ENCODE results near the gene MCEE. TPM values are rescaled to one million over a fixed set of nuclear protein-coding genes. Genes with fewer than 3 reads are reported as not detected.
A peak's percentile ranks its signal among the peaks of the same experiment; 100 is the strongest.
"Not testable (repeated sequence)": the region's sequence is repeated elsewhere in the genome, so short reads cannot be mapped to it uniquely, and the experiment has no call there.

Gene MCEE
- total RNA-seq, 4 donors from 2014 or later: 15.7 to 24.2 (median 18.3) TPM

DNA sequence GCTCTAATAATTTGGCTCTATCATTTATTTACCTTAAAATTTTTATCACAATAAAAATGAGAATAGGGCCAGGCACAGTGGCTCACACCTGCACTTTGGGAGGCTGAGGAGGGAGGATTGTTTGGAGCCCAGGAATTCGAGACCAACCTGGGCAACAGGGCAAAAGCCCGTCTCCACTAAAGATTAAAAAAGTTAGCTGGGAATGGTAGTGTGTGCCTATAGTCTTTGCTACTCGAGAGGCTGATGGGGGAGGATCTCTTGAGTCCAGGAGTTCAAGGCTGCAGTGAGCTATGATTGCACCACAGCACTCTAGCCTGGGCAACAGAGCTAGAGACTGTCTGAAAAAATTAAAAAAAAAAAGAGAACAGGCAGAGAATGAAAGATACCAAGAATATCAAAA lies 6.1 kb upstream of the MCEE start:
- no peaks in the 10 kb centered on the region for H3K27me3 ChIP-seq
- DNase-seq: no peak
- intact Hi-C loops (cut with DNase I): no loop called here
- TF ChIP-seq, protein P1, sequence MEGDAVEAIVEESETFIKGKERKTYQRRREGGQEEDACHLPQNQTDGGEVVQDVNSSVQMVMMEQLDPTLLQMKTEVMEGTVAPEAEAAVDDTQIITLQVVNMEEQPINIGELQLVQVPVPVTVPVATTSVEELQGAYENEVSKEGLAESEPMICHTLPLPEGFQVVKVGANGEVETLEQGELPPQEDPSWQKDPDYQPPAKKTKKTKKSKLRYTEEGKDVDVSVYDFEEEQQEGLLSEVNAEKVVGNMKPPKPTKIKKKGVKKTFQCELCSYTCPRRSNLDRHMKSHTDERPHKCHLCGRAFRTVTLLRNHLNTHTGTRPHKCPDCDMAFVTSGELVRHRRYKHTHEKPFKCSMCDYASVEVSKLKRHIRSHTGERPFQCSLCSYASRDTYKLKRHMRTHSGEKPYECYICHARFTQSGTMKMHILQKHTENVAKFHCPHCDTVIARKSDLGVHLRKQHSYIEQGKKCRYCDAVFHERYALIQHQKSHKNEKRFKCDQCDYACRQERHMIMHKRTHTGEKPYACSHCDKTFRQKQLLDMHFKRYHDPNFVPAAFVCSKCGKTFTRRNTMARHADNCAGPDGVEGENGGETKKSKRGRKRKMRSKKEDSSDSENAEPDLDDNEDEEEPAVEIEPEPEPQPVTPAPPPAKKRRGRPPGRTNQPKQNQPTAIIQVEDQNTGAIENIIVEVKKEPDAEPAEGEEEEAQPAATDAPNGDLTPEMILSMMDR (IDR thresholded peaks at IDR 0.05): no peak
- no peak for TF ChIP-seq POLR2A (IDR thresholded peaks at IDR 0.05)
- H3K4me3 ChIP-seq (replicated peaks in 1 of 3): no peak overlapping the region
- no peaks in the 10 kb centered on the region for H3K9me3 ChIP-seq
- H3K27ac ChIP-seq: no peak overlapping the region
- H3K4me1 ChIP-seq: peaks cover 9 to 12% of the 10 kb centered on the region in 2 donors
- H3K36me3 ChIP-seq: peaks cover 56 to 70% of the 10 kb centered on the region in 2 donors
- 65 to 81% methylated on average over 3 of the region's 3 CpGs for WGBS, 2 donors

DNA sequence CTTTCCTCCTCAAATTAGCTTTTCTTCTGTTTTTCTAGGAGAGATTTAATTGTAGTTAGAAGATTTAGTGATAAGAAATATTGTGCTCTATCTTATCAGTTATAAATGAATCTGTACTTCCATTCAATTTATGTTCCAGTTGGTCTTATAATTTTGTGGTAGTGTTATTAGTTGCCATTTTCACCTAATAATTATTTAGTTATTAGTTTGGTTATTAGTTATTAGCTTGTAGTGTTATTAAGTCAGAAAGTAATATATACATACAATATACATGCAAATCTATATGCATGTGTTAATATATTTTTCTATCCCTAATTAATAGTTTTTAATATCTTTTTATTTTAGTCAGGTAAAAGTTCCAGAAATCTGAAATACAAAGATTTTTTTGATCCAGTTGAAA lies 3.6 kb upstream of the MCEE start:
- no peak overlapping the region for H3K4me3 ChIP-seq (replicated peaks in 1 of 3)
- H3K27ac ChIP-seq: no peak overlapping the region
- DNase-seq: no peak
- H3K27me3 ChIP-seq: no peaks in the 10 kb centered on the region
- H3K9me3 ChIP-seq: no peaks in the 10 kb centered on the region
- H3K36me3 ChIP-seq: peaks cover 34 to 46% of the 10 kb centered on the region in 2 donors
- intact Hi-C loops (cut with DNase I): no loop called here
- peaks cover 12 to 15% of the 10 kb centered on the region in 2 donors for H3K4me1 ChIP-seq
- TF ChIP-seq POLR2A (IDR thresholded peaks at IDR 0.05): no peak
- TF ChIP-seq, protein P1 (IDR thresholded peaks at IDR 0.05): no peak

- intact Hi-C loops (cut with DNase I); H3K27ac ChIP-seq: not testable (repeated sequence)
- H3K4me1 ChIP-seq: peaks cover 12 to 17% of the 10 kb centered on the region in 2 donors
Measured at GRCh38 chr2:71131387-71132166, 1.5 kb upstream of the MCEE start.

GRCh38 chr2:71130905-71131244 lies 846 bp upstream of the MCEE start:
- H3K9me3 ChIP-seq: no peaks in the 10 kb centered on the region
- no peaks in the 10 kb centered on the region for H3K27me3 ChIP-seq
- peaks cover 12 to 17% of the 10 kb centered on the region in 2 donors for H3K4me1 ChIP-seq
- TF ChIP-seq POLR2A (IDR thresholded peaks at IDR 0.05): no peak
- H3K27ac ChIP-seq: peak overlapping the region in 1 of 3 donors; percentile 94
- intact Hi-C loops (cut with DNase I): no loop called here
- no peak for DNase-seq
- peaks cover 18 to 20% of the 10 kb centered on the region in 2 donors for H3K36me3 ChIP-seq
- peak overlapping the region; percentile 63 to 96 (median 85) for H3K4me3 ChIP-seq (replicated peaks in 1 of 3)
- 1 to 2% methylated on average over 4 of the region's 4 CpGs for WGBS, 2 donors

More at GRCh38 chr2:71131387-71132166, 1.5 kb upstream of the MCEE start:
- H3K27me3 ChIP-seq, H3K9me3 ChIP-seq, DNase-seq: not testable (repeated sequence)
- Histone ChIP-seq H3K36me3 (peaks cover 18 to 27% of the 10 kb centered on the region in 2 donors), H3K4me3 (replicated peaks in 1 of 3) (peak overlapping the region in 2 of 3 donors; percentile 85 to 96)
- WGBS, 2 donors: 43 to 45% methylated on average over 7 of the region's 7 CpGs

DNA sequence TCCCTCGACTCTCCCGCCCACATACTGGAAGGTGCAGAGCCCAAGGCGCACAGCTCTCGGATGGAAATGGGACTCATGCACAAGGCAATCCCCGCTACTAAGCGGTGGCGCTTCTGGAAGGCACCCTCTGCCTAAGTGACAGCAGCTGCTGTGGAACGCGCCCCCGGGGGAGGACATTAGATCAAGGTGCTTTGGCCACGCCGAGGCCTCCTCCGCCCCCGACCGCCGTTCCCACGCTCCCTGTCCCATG lies 202 bp downstream of the MCEE start:
- H3K27me3 ChIP-seq: no peaks in the 10 kb centered on the region
- no peak for DNase-seq
- TF ChIP-seq POLR2A (IDR thresholded peaks at IDR 0.05): no peak
- WGBS, 2 donors: 0% methylated on average over 13 to 14 of the region's 17 CpGs
- H3K27ac ChIP-seq: peak overlapping the region; percentile 92 to 97 (median 94)
- H3K36me3 ChIP-seq: peaks cover 12% of the 10 kb centered on the region in 2 donors
- H3K4me1 ChIP-seq: peaks cover 12 to 17% of the 10 kb centered on the region in 2 donors
- H3K4me3 ChIP-seq (replicated peaks in 1 of 3): peak overlapping the region; percentile 63 to 96 (median 85)
- H3K9me3 ChIP-seq: no peaks in the 10 kb centered on the region
- intact Hi-C loops (cut with DNase I): loop anchor here (10.0 kb wide), 1 partner anchor 55 kb away; no protein-coding TSS in a partner anchor

DNA sequence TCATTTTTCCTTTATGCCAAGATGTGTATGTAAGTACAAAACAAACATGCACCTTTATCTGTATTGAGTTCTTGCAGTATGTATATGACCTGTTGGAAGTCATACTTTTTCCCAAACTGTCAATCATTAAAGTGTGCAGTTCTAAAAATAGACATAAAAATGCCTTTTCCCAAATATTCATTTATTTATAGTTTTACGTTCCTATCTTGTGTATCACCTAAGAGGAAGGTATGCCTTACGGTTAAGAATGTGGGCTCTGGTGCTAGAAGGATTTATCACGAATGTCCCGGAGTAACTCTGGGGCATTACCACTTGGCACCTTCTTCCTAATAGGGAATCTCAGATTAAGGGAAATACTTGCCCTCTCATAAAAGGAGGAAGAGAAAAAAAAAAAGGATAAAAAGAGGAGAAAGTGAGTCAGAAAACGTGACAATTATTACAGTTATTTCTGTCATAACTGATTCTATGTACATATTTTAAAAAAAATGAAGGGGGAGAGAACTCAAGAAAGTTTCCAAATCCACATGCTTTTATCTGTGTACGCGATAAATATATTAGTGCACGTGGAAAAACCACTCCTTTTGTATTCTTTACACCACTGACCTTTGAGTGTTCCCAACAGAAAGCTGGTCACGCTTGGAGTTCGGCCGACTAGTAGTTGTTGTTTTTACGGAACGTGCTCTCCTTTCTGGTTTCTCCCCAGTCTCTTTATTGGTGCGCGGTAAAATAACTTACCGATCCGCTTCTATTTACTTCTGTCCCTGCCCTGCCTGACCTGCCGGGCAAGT lies 721 bp downstream of the MCEE start:
- Histone ChIP-seq H3K36me3 (peaks cover 6 to 7% of the 10 kb centered on the region in 2 donors), H3K27ac (peak overlapping the region; percentile 92 to 97 (median 94)), H3K4me3 (replicated peaks in 1 of 3) (peak overlapping the region; percentile 63 to 96 (median 85)), H3K9me3 (no peaks in the 10 kb centered on the region), H3K27me3 (no peaks in the 10 kb centered on the region), H3K4me1 (peaks cover 12 to 17% of the 10 kb centered on the region in 2 donors)
- DNase-seq: peak; percentile 80 to 83
- 2% methylated on average over 18 of the region's 18 CpGs for WGBS, 2 donors
- intact Hi-C loops (cut with DNase I): loop anchor here (10.0 kb wide), 1 partner anchor 55 kb away; no protein-coding TSS in a partner anchor
- TF ChIP-seq, protein P1 (IDR thresholded peaks at IDR 0.05): no peak
- TF ChIP-seq POLR2A (IDR thresholded peaks at IDR 0.05): no peak

Data from thyroid gland (tissue), 4 donors.